KOPT-K1 (cell line): ENCODE results near the gene ABTB2.
"Not testable (repeated sequence)": the region's sequence is repeated elsewhere in the genome, so short reads cannot be mapped to it uniquely, and the experiment has no call there.

ENCODE experiments used
- H3K27ac ChIP-seq: fragments of 200-600 bp; sonication (generic); 2 replicates; pipeline ENCODE4 v1.5.1; 2016; ENCODE audit warnings: antibody characterized with exemption, mild to moderate bottlenecking, low read depth, low read length; ENCODE audit not compliant: poor library complexity, severe bottlenecking
- H3K36me3 ChIP-seq: fragments of 200-600 bp; sonication (generic); 2 replicates; pipeline ENCODE4 v1.5.1; 2017; ENCODE audit warnings: antibody characterized with exemption, mild to moderate bottlenecking, low read length, moderate library complexity; ENCODE audit not compliant: insufficient read depth
- H3K9me3 ChIP-seq: fragments of 200-600 bp; sonication (generic); 2 replicates; pipeline ENCODE4 v1.5.1; 2017; ENCODE audit warnings: antibody characterized with exemption, low read length, mild to moderate bottlenecking; ENCODE audit not compliant: insufficient read depth, poor library complexity, severe bottlenecking

ABTB2 gene

DNA sequence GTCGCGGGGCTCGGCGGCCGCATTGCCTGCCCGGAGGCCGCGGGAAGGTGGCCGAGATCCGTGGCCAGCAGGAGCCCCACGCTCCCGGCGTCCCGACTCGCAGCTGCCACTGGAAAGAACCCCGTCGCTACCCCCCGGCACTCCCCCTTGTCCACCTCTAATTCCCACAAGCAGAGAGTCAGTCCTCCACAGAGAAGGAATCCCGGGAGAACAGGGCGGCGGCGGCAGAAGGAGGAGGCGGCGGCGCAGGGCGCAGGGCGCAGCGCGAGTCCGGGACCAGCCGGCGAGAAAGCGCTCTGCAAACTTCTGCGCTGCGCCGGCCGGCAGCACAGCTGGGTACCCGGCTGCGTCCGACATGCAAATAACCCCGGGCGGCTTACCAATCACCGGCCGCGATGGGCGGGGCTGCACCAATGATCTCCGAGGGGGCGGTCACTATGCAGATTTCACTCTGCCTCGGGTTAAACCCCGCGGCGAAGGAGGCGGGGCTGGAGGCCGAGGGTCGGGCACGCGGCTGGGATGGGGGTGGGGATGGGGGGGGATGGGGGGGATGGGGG lies at the start of gene ABTB2:
Gene ABTB2 (minus strand): TSS at position 310 of the 557 bp plus-strand sequence.
- Histone ChIP-seq H3K36me3 (no peaks in the 10 kb centered on the region), H3K27ac (peak within 1 kb of the TSS; percentile 61), H3K9me3 (no peaks in the 10 kb centered on the region)

DNA sequence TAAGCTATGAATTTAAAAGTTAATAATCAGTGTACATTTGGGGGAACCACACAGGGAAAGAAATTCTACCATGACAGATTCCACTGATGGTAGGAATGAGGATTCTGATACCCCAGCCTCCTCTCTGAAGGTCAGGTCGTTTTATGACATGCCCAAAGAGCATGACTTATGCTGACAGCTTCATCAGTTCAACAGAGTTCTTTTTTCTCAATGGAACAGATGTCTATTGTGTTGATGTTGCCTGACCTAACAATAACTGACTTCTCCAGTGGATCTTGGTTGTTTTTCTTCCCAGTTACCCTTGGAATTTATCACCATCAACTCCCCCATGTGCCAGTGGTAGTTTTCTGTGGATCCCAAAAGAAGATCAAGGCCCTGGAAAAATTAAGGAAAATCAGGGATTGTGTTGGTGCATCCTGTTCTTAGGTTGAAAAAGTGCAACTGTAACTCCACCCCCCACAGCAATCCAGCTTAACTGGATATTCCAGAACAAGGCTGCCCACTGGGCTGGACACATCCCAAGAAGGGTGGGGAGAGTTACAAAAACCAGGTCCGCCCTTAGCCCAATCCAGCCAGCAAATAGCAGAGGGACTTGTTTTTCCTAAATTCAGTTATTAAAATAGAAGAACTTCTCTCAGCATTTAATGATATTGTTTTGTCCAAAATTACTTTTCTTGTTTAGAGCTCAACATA lies 49.5 kb upstream of the ABTB2 start:
- Histone ChIP-seq H3K9me3 (peaks cover 4% of the 10 kb centered on the region), H3K36me3 (no peaks in the 10 kb centered on the region), H3K27ac (no peak overlapping the region)

DNA sequence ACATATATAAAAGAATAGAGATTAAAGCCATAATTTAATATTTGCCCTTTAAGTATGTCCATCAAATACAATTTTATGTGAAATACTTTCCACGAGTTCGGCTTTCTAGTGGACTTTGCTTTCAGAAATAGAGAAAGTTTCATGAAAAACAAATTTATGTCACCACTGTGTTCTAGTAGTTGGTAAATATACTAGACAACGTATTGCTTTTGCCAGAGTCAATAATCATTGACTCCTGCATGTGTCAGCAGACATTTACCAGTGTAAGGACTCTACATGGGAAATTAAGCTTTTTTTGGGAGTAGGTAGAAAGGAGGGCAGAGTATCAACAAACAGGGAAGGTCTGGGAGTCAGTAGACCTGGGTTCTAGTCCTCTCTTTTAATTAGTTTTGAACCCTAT lies 48.6 kb upstream of the ABTB2 start:
- no peaks in the 10 kb centered on the region for H3K9me3 ChIP-seq
- H3K27ac ChIP-seq = no peak overlapping the region
- H3K36me3 ChIP-seq = no peaks in the 10 kb centered on the region

DNA sequence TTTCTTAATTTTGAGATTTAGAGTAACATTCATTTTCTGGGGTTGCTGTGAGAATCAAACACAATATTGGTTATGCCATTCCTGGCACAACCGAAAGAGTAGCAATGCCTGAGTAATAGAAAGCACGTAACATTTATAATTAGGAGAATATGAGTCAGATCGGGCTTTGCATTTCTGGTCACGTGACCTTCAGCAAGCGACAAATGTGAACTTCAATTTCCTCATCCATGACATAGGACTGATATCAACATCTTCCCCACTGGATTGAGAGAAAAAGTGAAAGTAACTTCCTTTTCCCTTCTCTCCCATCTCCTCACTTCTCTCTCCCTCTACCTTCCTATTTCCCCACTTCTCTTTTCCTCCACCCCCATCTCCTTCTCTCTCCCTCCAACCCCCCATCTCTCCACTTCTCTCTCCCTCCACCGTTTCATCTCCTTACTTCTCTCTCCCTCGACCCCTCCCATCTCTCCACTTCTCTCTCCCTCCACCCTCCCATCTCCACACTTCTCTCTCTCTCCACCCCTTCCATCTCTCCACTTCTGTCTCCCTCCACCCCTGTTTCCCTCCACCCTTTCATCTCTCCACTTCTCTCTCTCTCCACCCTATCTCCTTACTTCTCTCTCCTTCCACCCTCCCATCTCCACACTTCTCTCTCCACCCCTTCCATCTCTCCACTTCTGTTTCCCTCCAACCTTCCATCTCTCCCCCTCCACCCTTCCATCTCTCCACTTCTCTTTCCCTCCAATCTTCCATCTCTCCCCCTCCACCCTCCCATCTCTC lies 47.5 kb upstream of the ABTB2 start:
- peaks cover under 1% of the 10 kb centered on the region for H3K9me3 ChIP-seq
- no peaks in the 10 kb centered on the region for H3K36me3 ChIP-seq
- no peak overlapping the region for H3K27ac ChIP-seq

DNA sequence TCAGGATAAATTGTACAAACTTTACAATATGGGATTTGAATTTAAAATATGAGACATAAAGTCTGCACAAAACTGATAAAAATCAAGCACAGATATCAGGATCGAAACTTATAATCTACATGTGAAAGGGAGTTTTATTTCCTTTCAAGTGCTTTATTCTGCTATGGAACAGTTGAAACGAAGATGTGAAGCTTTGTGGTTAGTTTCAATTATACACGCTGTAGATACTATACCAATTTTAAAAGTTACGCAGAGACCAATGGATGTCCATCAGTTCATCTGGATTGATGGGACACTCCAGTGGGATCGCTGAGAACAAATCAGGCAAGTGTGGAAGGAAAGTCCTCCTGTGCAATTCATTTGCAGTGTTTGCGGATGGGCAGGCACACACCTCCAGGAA lies 46.5 kb upstream of the ABTB2 start:
- no peak overlapping the region for H3K27ac ChIP-seq
- no peaks in the 10 kb centered on the region for H3K36me3 ChIP-seq
- peaks cover 6% of the 10 kb centered on the region for H3K9me3 ChIP-seq

DNA sequence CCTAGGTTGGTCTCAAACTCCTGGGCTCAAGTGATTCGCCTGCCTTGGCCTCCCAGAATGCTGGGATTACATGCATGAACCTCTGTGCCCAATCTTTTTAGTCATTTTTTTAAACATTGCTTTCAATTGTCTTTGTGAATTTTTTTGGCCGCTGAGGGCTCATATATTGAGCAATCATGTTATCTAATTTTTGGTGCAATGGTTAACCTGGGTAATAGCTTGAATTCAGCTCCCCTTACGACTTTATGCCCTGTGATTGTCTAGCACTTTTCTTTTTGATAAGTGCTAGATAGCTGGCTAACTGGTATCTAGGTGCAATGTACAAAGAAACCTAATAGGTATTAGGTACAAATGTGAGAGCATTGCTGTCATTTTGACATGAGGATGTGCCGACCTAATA lies 45.6 kb upstream of the ABTB2 start:
- peaks cover 6% of the 10 kb centered on the region for H3K9me3 ChIP-seq
- no peaks in the 10 kb centered on the region for H3K36me3 ChIP-seq
- H3K27ac ChIP-seq = no peak overlapping the region

DNA sequence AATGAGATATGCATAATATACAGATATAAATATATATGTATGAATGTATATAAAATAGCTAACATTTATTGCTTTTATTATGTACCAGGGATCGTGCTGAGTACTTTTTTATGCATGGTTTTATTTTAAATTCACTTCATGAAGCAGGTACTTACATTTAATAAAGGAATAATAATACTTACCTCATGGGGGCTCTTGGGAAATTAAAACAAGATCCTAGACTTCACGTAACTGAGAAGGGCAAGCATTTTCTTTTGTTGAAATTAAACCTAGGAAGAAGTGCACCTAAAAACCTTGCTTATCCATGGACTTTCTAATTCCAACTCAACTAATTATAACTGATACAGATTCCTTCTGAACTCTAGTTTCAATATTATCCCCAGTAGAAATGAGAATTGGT lies 40.0 kb upstream of the ABTB2 start:
- Histone ChIP-seq H3K27ac (no peak overlapping the region), H3K9me3 (peaks cover 25% of the 10 kb centered on the region), H3K36me3 (no peaks in the 10 kb centered on the region)

DNA sequence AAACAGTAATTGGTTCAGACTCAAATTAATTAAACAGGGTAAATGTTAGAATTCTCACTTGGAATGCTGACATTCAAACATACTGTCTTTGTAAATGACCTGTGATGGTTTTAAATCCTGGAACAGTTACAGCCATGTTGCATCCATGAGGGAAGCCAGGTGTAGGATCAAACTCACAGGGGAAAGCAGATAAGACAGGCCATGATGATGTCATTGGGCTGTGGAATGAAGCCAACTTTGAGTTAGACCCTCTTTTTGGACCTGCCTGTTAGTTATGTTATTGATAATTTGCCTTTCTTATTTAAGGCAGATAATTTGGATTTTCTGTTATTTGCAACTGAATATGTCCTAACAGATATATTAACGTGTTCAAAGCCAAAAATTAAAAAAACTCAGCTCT lies 39.3 kb upstream of the ABTB2 start:
- Histone ChIP-seq H3K9me3 (peaks cover 26% of the 10 kb centered on the region), H3K36me3 (no peaks in the 10 kb centered on the region), H3K27ac (no peak overlapping the region)

DNA sequence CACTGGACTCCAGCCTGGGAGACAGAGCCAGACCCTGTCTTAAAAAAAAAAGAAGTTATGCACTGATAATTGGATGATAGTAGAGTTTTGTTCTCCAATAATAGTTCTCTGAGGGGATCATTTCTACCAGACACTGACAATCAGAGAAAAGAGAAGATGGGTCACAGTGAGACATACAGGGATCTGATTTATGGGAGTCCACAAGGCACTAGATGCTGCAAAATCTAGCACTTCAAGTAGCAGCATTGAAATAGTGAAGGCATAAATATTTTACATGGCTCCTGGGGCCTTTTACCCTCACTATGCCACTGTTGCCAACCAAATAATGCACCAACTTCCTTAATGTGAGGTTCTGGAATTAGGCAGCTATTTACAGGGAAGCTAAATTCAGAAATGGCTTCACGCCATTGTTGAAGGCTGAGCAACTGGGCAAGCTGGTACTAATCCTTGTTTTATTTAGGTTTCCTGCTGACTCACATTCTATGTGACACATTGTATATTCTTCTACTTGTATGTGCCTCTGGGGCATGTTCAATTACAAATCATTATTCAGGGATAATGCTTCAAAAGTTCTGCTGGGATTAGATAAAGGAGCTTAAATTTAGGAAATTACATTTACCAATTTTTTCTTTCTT lies 38.2 kb upstream of the ABTB2 start:
- Histone ChIP-seq H3K9me3 (peaks cover 26% of the 10 kb centered on the region), H3K36me3 (no peaks in the 10 kb centered on the region), H3K27ac (no peak overlapping the region)

DNA sequence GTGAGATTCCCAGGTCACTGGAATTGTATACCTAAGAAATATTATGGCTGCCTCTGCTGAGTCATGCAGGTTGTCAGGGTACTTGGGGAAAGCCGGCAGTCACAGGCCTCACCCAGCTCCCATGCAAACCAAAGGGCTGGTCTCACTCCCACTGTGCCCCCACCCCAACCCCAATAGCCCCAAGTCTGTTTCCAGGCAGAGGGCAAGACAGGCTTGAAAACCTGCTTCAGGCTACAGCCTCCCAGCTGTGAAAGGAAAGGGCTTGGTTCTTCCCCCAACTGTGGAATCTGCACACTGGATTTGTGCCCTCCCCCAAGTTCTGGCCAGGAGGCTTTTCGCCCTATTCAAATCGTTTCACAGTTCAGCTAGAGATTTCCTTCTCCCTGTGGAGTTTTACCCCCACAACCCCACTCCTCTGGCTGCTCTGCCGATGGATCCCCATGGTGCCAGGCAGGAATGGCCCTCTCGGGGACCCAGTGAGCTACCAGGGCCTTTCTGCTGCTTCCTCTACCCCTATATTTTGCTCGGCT lies 37.0 kb upstream of the ABTB2 start:
- no peak overlapping the region for H3K27ac ChIP-seq
- no peaks in the 10 kb centered on the region for H3K36me3 ChIP-seq
- H3K9me3 ChIP-seq = peaks cover 21% of the 10 kb centered on the region

DNA sequence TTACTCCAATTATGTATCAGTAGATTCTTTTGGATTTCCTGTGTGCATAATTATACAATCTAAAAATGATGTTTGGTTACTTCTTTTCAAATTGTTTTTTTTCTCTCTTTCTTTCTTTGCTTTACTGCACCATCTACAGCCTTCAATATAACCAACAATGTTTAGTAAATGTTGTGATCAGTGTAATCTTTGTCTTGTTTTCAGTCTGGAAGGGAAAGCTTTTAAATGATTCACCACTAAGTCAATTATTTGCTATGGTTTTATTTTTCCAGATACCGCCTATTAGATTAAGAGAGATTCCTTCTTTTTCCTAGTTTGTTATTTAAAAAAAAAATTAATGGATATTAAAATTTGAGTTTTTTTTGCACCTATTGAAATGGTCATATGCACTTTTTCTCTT lies 29.8 kb upstream of the ABTB2 start:
- no peaks in the 10 kb centered on the region for H3K36me3 ChIP-seq
- H3K27ac ChIP-seq = no peak overlapping the region
- H3K9me3 ChIP-seq = no peaks in the 10 kb centered on the region

DNA sequence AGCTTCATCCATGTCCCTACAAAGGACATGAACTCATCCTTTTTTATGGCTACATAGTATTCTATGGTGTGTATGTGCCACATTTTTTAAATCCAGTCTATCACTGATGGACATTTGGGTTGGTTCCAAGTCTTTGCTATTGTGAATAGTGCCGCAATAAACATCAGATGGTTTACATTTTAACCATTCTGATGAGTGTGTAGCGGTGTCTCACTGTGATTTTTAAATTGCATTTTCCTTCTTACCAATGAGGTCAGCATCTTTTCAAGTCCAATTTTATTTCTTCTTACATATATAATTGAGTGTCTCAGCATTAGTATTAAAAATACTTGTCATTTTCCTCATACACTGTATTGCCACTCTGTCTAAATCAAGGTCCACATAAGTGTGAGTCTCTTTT lies 28.5 kb upstream of the ABTB2 start:
- not testable (repeated sequence) for H3K9me3 ChIP-seq, H3K27ac ChIP-seq, H3K36me3 ChIP-seq

DNA sequence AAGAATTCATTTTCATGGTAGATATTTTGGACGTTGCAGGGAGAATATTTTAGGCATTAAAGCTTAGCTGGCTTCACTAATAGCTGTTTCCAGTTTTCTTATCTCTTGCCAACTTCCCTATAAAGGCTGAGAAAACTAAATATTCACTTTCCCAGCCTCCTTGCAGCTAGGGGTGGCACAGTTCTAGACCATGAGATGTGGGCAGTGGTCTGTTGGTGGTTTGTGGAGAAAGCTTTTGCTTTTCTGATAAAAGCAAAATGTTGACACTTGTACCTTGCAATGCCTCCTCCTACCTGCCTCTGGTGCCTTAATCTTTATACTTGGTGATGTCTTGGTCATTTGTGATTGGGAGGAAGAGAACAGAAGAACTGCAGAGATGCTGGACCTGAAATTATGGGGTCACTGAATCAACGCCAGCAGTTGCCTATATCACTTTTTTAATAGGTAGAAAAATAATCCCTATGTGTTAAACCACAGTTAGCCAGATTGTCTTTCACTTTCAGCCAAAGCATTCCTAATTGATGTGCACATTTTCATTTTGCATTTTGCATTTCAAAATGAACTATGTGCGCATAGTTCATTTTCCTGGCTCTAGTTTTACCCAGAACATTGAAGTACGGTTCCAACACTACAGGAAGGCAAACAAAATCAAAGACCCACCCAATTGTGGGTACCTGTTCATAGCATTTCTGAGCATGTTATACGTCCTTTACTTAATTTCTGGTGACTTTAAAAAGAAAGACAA lies 24.9 kb upstream of the ABTB2 start:
- Histone ChIP-seq H3K9me3 (peaks cover 12% of the 10 kb centered on the region), H3K27ac (no peak overlapping the region), H3K36me3 (no peaks in the 10 kb centered on the region)

DNA sequence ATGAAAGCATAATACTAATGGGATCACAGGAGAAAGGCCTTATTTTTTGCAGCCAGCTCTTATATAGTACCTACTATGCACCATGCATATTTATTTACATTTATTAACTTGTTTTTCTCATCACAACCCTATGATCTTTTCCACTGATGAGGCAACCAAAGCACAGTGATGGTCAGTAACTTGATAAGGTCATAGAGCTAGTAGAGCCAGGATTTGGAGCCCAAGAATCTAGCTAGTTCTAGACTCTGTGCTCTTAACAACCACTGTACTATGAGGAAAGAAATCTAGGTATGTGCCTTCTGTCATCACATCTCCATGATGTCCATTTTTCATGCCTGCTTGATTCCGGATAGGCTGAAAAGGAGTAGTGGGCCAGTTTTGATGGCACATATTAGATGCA lies 24.0 kb upstream of the ABTB2 start:
- Histone ChIP-seq H3K9me3 (peaks cover 21% of the 10 kb centered on the region), H3K36me3 (no peaks in the 10 kb centered on the region), H3K27ac (no peak overlapping the region)

DNA sequence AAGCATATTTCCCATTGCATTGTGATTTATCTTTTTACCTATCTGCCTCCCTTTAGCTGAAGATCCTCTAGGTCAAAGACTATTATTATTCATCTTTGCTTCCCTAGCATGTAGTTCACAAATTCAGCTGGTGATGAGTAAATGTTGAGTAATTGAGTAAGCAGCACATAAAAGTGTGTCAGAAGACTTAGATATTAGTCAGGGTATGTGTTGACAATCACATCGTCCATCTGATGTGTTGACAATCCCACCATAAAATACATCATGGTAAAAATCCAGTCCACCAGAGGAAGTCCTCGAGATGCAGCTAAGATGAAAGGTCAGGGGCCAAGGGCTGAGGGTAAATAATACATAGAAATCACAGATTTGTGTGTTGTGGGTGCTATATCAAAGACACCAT lies 22.9 kb upstream of the ABTB2 start:
- no peaks in the 10 kb centered on the region for H3K36me3 ChIP-seq
- peaks cover 31% of the 10 kb centered on the region for H3K9me3 ChIP-seq
- no peak overlapping the region for H3K27ac ChIP-seq
